NT2/D1 (cell line): ENCODE data around the gene ZNF778.
"Not testable (repeated sequence)": the region's sequence is repeated elsewhere in the genome, so short reads cannot be mapped to it uniquely, and the experiment has no call there.

ENCODE experiments used
- DNase-seq: peaks from one replicate; pipeline ENCODE4 v3.0.0-alpha.2; 2011; ENCODE audit warnings: low read depth, low spot score
- H3K27me3 ChIP-seq: 2 replicates; pipeline ENCODE4 v1.6.0; 2011; ENCODE audit warnings: mild to moderate bottlenecking; ENCODE audit not compliant: insufficient read length, insufficient read depth
- H3K36me3 ChIP-seq: 2 replicates; pipeline ENCODE4 v1.6.1; 2011; ENCODE audit warnings: mild to moderate bottlenecking, low read length, mixed read lengths; ENCODE audit not compliant: insufficient read depth, insufficient read length
- H3K4me1 ChIP-seq: 2 replicates; pipeline ENCODE4 v1.5.1; 2011; ENCODE audit not compliant: insufficient read depth, insufficient read length
- H3K4me3 ChIP-seq: 2 replicates; pipeline ENCODE4 v1.5.1; 2011; ENCODE audit warnings: low read depth; ENCODE audit not compliant: insufficient read length
- H3K9ac ChIP-seq: 2 replicates; pipeline ENCODE4 v1.6.0; 2011; ENCODE audit warnings: low read depth; ENCODE audit not compliant: insufficient read length
- H3K9me3 ChIP-seq: 2 replicates; pipeline ENCODE4 v1.5.1; 2011; ENCODE audit warnings: mild to moderate bottlenecking, low read length; ENCODE audit not compliant: insufficient read depth
- SUZ12 ChIP-seq: IDR thresholded peaks from 2 replicates; pipeline ENCODE4 v1.6.1; 2011; ENCODE audit not compliant: insufficient read length, insufficient read depth; ENCODE audit errors: extremely low read depth
- YY1 ChIP-seq: IDR thresholded peaks from 2 replicates; pipeline ENCODE4 v1.6.1; 2011; ENCODE audit not compliant: insufficient read length, insufficient read depth
- ZNF274 ChIP-seq: IDR thresholded peaks from 2 replicates; pipeline ENCODE4 v1.6.1; 2011; ENCODE audit warnings: mild to moderate bottlenecking, low read depth, low read length

The ZNF778 gene

DNA sequence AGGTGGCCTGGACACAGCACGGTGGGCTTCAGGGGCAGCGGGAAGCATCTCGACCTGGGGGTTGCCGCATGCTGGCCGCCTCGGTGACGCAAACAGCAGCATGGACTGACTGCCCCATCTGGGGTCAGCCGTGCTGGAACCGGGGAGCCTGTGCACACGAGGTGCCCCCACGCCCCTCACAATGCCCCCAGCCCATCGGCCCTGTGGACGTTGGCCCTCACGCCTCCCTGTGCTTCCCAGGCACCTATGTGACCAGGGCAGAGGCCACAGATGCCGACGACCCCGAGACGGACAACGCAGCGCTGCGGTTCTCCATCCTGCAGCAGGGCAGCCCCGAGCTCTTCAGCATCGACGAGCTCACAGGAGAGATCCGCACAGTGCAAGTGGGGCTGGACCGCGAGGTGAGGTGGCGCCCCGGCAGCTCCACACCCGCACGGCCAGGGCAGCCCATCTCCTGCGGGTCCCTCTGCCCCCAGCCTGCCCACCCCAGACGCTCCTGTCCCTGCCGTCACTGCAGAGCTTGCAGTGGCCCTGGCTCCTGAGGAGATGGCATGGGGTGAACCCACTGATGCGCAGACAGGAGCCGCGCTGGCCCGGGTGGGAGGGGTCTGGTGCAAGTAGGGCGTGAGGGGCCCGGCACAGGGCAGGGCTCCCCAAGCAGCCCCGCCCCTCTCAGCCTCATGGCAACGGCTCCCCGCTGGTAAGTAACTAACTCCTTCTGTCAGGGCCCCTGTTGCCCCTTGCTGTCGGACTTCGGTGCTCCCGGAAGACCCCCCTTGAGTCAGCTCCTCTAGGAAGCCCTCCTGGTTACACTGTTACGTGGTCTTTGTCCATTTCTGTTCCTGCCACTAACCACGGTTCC, 32.3 kb upstream of the ZNF778 start:
- H3K9me3 ChIP-seq = no peaks in the 10 kb centered on the region
- H3K36me3 ChIP-seq = no peaks in the 10 kb centered on the region
- H3K27me3 ChIP-seq = peaks cover 2% of the 10 kb centered on the region
- peaks cover 4% of the 10 kb centered on the region for H3K4me1 ChIP-seq
- H3K4me3 ChIP-seq = no peak overlapping the region
- no peak for DNase-seq
- TF ChIP-seq YY1 (no peak), ZNF274 (no peak), SUZ12 (no peak)
- no peak overlapping the region for H3K9ac ChIP-seq

DNA sequence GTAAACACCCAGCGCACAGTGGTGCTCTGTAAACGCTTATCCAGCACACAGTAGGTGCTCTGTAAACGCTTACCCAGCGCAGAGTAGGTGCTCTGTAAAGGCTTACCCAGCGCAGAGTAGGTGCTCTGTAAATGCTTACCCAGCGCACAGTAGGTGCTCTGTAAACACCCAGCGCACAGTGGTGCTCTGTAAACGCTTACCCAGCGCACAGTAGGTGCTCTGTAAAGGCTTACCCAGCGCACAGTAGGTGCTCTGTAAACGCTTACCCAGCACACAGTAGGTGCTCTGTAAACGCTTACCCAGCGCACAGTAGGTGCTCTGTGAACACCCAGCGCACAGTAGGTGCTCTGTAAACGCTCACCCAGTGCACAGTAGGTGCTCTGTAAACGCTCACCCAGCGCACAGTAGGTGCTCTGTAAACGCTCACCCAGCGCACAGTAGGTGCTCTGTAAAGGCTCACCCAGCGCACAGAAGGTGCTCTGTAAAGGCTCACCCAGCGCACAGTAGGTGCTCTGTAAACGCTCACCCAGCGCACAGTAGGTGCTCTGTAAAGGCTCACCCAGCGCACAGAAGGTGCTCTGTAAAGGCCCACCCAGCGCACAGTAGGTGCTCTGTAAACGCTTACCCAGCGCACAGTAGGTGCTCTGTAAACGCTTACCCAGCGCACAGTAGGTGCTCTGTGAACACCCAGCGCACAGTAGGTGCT, 31.5 kb upstream of the ZNF778 start:
- not testable (repeated sequence) for H3K9ac ChIP-seq, DNase-seq, H3K36me3 ChIP-seq, H3K4me1 ChIP-seq, H3K4me3 ChIP-seq, H3K9me3 ChIP-seq, H3K27me3 ChIP-seq

- DNase-seq, H3K4me3 ChIP-seq, H3K36me3 ChIP-seq, H3K9me3 ChIP-seq, H3K4me1 ChIP-seq, H3K9ac ChIP-seq: not testable (repeated sequence)
- peaks cover 15% of the 10 kb centered on the region for H3K27me3 ChIP-seq
Measured at GRCh38 chr16:89186593-89187031, 30.9 kb upstream of the ZNF778 start.

DNA sequence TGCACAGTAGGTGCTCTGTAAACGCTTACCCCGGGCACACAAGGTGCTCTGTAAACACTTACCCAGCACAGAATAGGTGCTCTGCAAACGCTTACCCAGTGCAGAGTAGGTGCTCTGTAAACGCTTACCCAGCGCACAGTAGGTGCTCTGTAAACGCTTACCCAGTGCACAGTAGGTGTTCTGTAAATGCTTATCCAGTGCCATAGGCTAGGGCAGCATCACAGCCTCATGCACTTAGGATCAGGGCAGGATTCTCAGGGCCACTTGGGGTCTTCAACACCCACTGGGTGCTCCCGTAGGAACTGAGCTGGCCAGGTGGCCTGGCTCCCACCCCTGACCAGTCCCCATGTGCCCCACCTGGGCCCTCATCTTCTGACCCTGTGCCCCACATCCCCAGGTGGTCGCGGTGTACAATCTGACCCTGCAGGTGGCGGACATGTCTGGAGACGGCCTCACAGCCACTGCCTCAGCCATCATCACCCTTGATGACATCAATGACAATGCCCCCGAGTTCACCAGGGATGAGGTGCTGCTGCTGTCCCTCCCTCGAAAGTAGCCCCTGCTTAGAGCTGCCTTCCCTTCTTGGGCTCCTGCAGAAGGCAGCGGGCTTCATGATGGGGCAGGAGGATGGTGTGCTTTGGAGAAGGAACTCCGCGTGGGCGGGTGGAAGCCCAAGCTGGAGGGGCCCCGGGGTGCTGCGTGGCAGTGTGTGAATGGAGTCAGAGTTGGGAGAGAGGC, 30.3 kb upstream of the ZNF778 start:
- Histone ChIP-seq H3K9ac (no peak overlapping the region), H3K27me3 (peaks cover 19% of the 10 kb centered on the region), H3K4me3 (no peak overlapping the region), H3K4me1 (peaks cover 5% of the 10 kb centered on the region), H3K9me3 (peaks cover 10% of the 10 kb centered on the region; the same call in 1 of the 2 replicates), H3K36me3 (no peaks in the 10 kb centered on the region)
- no peak for DNase-seq
- TF ChIP-seq ZNF274 = no peak
- no peak for TF ChIP-seq YY1
- TF ChIP-seq SUZ12 = no peak

GRCh38 chr16:89187770-89188392, 29.6 kb upstream of the ZNF778 start:
- Histone ChIP-seq H3K36me3 (no peaks in the 10 kb centered on the region), H3K27me3 (peaks cover 20% of the 10 kb centered on the region), H3K9me3 (peaks cover 10% of the 10 kb centered on the region; the same call in 1 of the 2 replicates), H3K9ac (no peak overlapping the region), H3K4me3 (no peak overlapping the region), H3K4me1 (peaks cover 5% of the 10 kb centered on the region)
- DNase-seq = no peak
- TF ChIP-seq ZNF274 (no peak), SUZ12 (no peak)

DNA sequence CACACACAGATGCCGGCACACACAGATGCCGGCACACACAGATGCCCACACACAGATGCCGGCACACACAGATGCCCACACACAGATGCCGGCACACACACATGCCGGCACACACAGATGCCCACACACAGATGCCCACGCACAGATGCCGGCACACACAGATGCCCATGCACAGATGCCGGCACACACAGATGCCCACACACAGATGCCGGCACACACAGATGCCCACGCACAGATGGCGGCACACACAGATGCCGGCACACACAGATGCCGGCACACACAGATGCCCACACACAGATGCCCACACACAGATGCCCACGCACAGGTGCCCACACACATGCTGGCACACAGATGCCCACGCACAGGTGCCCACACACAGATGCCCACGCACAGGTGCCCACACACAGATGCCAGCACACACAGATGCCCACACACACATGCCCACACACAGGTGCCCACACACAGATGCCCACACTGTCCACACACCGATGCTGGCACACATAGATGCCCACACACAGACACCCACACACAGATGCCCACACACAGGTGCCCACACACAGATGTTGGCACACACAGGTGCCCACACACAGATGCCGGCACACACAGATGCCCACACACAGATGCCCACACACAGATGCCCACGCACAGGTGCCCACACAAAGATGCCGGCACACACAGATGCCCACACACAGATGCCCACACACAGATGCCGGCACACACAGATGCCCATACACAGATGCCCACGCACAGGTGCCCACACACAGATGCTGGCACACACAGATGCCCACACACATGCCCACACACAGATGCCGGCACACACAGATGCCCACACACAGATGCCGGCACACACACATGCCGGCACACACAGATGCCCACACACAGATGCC, 28.8 kb upstream of the ZNF778 start:
- H3K36me3 ChIP-seq, H3K9me3 ChIP-seq, H3K4me1 ChIP-seq, DNase-seq, H3K9ac ChIP-seq, H3K4me3 ChIP-seq: not testable (repeated sequence)
- H3K27me3 ChIP-seq = peaks cover 20% of the 10 kb centered on the region
